GM03348 (cell line): ENCODE results near the gene GPX4.

Experiments used
- DNase-seq: peaks from one replicate; pipeline ENCODE4 v3.0.0; 2012; ENCODE audit warnings: low spot score

Gene GPX4

GRCh38 chr19:1102407-1103131 lies 1.2 kb upstream of the GPX4 start:
- DNase-seq, result peak; percentile 84

- DNase-seq, result no peak
Measured at GRCh38 chr19:1103132-1103707, 574 bp upstream of the GPX4 start.

- DNase-seq, result peak; percentile 83
Measured at GRCh38 chr19:1104311-1105007, 665 bp downstream of the GPX4 start.

- DNase-seq, result peak; percentile 59
Measured at GRCh38 chr19:1105008-1105872, 1.4 kb downstream of the GPX4 start.

- DNase-seq, result no peak
Measured at GRCh38 chr19:1105873-1106840, 2.4 kb downstream of the GPX4 start.

- DNase-seq, result peak; percentile 45
Measured at GRCh38 chr19:1106841-1107660, 3.3 kb downstream of the GPX4 start.

- no peak for DNase-seq
Measured at GRCh38 chr19:1107661-1108261, 4.0 kb downstream of the GPX4 start.

GRCh38 chr19:1108291-1109031 lies 4.7 kb downstream of the GPX4 start:
- no peak for DNase-seq

- no peak for DNase-seq
Measured at GRCh38 chr19:1109032-1109551, 5.3 kb downstream of the GPX4 start.

GRCh38 chr19:1109697-1110671 lies 6.2 kb downstream of the GPX4 start:
- DNase-seq, result no peak

- DNase-seq, result no peak
Measured at GRCh38 chr19:1110809-1111640, 7.2 kb downstream of the GPX4 start.

GRCh38 chr19:1111641-1112267 lies 8.0 kb downstream of the GPX4 start:
- no peak for DNase-seq

- DNase-seq, result no peak
Measured at GRCh38 chr19:1112268-1113029, 8.7 kb downstream of the GPX4 start.

GRCh38 chr19:1113030-1113985 lies 9.5 kb downstream of the GPX4 start:
- peak; percentile 96 for DNase-seq
